ENCODE measurements around the gene LSG1. TPM values are rescaled to one million over a fixed set of nuclear protein-coding genes. Genes with fewer than 3 reads are reported as not detected.

The LSG1 gene
- total and polyA plus RNA-seq, 12 donors = 12.5 to 56.0 (median 23.1) TPM

DNA sequence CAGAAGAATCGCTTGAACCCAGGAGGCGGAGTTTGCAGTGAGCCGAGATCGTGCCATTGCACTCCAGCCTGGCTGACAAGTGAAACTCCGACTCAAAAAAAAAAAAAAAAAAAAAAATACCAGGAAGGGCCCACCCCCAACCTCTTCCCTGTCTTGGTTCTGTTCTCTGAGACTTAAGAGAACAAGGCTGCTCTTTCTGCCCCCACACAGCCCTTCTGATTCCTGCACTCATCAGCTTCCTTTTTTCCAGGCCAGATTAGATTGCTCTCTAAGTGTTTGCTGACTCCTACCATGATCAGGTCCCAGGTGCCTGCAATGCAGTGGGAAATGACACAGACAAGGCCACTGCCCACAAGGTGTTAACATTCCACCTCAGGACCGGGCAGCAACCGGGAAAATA lies 51.8 kb downstream of the LSG1 start:
- WGBS, 4 donors = 92 to 95% (median 93%) methylated on average over 7 of the region's 7 CpGs
- H3K9me3 ChIP-seq (replicated peaks in 1 of 3) = no peaks in the 10 kb centered on the region
- DNase-seq = no peak
- intact Hi-C loops (cut with DNase I) = no loop called here
- H3K27ac ChIP-seq = no peak overlapping the region
- TF ChIP-seq CTCF (IDR thresholded peaks at IDR 0.05) (no peak), POLR2A (IDR thresholded peaks at IDR 0.05) (no peak)
- H3K27me3 ChIP-seq = no peaks in the 10 kb centered on the region
- H3K36me3 ChIP-seq (replicated peaks in 1 of 2) = no peaks in the 10 kb centered on the region
- H3K4me3 ChIP-seq = no peak overlapping the region
- H3K4me1 ChIP-seq (replicated peaks in 1 of 2) = no peaks in the 10 kb centered on the region

- DNase-seq = no peak
- no peak overlapping the region for H3K4me3 ChIP-seq
- H3K27ac ChIP-seq = no peak overlapping the region
- TF ChIP-seq POLR2A (IDR thresholded peaks at IDR 0.05) (no peak), CTCF (IDR thresholded peaks at IDR 0.05) (no peak)
- H3K9me3 ChIP-seq (replicated peaks in 1 of 3) = no peaks in the 10 kb centered on the region
- no peaks in the 10 kb centered on the region for H3K4me1 ChIP-seq (replicated peaks in 1 of 2)
- intact Hi-C loops (cut with DNase I) = no loop called here
- H3K27me3 ChIP-seq = no peaks in the 10 kb centered on the region
- WGBS, 4 donors = 90 to 96% (median 93%) methylated on average over 8 to 9 of the region's 9 CpGs
- H3K36me3 ChIP-seq (replicated peaks in 1 of 2) = no peaks in the 10 kb centered on the region
Measured at GRCh38 chr3:194619741-194620140, 52.2 kb downstream of the LSG1 start.

DNA sequence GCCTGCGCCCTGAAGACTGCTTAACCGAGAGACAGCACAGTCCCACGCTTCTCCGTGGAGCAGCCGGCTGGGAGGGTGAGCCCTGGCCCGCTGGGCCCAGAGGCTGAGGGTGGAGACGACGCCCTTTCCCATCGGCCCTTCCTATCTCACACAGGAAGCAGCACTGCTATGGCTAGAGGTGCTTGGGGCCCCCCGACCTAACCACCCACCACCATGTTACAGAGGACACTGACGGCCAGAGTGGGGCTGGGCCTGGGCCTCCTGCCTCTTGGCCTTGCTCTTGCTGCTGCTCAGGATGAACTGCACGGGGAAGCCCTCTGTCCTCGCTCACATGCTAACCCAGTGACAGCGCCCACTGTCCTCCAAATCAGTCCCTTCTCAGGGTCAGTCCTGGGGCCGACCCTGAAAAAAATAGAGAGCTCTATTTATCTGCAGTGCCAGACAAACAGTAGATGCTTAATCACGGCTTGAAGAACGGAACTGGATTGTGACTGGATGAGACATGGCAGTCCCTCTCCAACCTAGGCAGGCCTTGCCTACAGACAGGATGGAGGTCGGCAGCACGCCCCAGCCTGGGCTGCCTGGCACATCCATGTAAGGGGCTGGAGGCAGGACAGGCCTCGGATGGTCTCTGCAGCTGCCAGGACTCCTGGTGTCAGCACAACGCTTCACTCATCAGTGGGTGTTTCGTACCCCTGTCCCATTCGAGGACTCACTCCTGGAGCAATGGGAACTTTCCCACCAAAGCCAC lies 53.0 kb downstream of the LSG1 start:
- no peak for DNase-seq

DNA sequence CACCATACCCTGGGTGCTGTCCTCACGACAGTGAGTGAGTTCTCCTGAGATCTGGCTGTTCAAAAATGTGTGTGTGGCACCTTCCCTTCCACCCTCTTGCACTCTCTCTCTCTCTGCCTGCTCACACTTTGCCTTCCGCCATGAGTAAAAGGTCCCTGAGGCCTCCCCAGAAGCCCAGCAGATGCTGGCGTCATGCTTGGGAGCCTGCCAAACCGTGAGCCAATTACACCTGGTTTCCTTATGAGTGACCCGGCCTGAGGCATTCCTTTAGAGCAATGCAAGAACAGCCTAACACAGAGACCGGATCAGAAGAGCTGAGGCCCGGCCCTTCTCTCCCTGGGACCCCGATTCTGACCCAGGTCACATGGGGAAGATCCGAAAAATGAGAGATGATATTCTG lies 54.2 kb downstream of the LSG1 start:
- WGBS, 4 donors = 89 to 93% (median 92%) methylated on average over 9 of the region's 9 CpGs
- Histone ChIP-seq H3K27ac (no peak overlapping the region), H3K4me3 (no peak overlapping the region), H3K4me1 (replicated peaks in 1 of 2) (no peaks in the 10 kb centered on the region), H3K9me3 (replicated peaks in 1 of 3) (no peaks in the 10 kb centered on the region), H3K27me3 (no peaks in the 10 kb centered on the region), H3K36me3 (replicated peaks in 1 of 2) (no peaks in the 10 kb centered on the region)
- no peak for DNase-seq
- TF ChIP-seq POLR2A (IDR thresholded peaks at IDR 0.05) (no peak), CTCF (IDR thresholded peaks at IDR 0.05) (no peak)
- intact Hi-C loops (cut with DNase I) = no loop called here

More for the DNA sequence above, 53.0 kb downstream of the LSG1 start:
- Histone ChIP-seq H3K27ac (no peak overlapping the region), H3K27me3 (no peaks in the 10 kb centered on the region), H3K9me3 (replicated peaks in 1 of 3) (no peaks in the 10 kb centered on the region), H3K4me1 (replicated peaks in 1 of 2) (no peaks in the 10 kb centered on the region), H3K36me3 (replicated peaks in 1 of 2) (no peaks in the 10 kb centered on the region), H3K4me3 (no peak overlapping the region)
- 66 to 79% (median 72%) methylated on average over 18 to 23 of the region's 23 CpGs for WGBS, 4 donors
- TF ChIP-seq CTCF (IDR thresholded peaks at IDR 0.05) (no peak), POLR2A (IDR thresholded peaks at IDR 0.05) (no peak)
- intact Hi-C loops (cut with DNase I) = no loop called here

All from adrenal gland (tissue), 12 donors.